GM19043 (cell line): ENCODE results near the gene ELOB.

ENCODE experiments used
- ATAC-seq: cut with Tn5 transposase; IDR thresholded peaks from one replicate; pipeline ENCODE4 v1.9.1; 2021; ENCODE audit warnings: low read depth; ENCODE audit not compliant: unreplicated experiment

ELOB gene

DNA sequence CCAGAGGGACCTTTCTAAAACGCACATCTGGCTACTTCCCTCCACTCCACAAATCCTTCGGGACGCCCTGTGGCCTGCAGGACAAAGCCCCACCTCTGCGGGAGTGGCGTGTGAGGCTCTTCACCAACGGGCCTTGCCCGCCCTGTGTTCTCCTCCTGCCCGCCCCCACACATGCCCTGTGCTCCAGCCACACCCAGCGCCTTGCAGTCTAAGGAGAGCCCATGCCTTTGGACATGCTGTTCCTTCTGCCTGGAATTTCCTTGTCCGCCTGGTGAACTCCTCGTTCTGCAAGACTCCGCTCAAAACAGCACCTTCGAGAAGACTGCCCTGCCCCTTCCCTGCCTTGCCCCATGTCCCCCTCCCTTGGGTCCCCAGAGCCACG is 7.4 kb downstream of the ELOB start:
- ATAC-seq, result no peak

DNA sequence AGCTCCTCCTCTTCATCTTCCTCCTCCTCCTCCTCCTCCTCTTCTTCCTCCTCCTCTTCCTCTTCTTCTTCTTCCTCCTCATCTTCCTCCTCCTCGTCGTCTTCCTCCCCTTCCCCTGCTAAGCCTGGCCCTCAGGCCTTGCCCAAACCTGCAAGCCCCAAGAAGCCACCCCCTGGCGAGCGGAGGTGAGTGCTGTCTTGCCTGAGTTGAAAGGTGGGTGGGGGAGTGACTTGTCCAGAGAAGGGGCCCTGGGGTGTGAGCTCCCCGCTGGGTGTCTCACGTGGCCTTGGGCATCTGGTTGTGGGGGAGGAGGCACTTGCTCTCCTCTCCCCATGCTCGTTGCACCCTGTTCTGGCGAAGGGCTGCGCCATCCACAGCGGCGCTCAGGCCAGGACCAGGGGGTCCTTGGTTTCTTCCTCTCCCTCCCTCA is 8.0 kb downstream of the ELOB start:
- no peak for ATAC-seq

DNA sequence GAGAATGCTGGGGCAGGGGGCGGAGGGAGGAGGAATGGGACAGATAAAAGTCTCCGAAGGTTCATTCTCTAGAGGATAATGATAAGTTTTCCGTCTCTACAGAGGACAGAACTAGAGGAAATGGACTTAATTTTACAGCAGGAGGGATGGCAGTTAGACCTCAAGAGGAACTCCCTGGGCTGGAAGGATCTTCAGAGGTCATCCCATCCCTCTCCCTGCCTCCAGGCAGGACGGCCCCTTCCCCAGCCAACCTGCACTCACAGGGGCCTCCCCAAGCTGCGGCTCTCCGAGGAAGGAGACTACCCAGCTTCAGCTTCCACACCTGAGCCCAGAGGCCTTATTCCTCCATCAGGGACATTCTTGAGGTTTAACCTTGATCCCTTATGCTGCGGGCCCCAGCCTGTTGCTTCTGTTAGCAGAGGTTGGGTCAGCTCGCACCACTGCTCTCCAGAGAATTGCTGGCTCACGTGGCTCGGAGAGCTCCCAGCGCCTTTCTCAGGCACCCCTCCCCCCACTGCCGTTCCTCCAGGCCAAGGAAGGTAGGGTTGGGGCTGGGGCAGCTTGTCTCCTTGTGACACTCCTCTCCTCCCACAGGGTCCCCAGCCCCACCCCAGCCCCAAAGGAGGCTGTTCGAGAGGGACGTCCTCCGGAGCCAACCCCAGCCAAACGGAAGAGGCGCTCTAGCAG is 8.5 kb downstream of the ELOB start:
- no peak for ATAC-seq

DNA sequence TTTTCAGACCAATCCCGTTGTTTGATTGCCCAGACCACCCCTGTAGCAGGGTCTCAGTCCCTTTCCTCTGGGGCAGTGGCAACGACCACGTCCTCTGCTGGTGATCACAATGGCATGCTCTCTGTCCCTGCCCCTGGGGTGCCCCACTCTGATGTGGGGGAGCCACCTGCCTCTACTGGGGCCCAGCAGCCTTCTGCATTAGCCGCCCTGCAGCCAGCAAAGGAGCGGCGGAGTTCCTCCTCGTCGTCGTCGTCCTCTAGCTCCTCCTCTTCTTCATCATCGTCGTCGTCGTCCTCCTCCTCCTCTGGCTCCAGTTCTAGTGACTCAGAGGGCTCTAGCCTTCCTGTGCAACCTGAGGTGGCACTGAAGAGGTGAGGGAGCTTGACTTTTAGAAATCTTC is 9.2 kb downstream of the ELOB start:
- no peak for ATAC-seq

DNA sequence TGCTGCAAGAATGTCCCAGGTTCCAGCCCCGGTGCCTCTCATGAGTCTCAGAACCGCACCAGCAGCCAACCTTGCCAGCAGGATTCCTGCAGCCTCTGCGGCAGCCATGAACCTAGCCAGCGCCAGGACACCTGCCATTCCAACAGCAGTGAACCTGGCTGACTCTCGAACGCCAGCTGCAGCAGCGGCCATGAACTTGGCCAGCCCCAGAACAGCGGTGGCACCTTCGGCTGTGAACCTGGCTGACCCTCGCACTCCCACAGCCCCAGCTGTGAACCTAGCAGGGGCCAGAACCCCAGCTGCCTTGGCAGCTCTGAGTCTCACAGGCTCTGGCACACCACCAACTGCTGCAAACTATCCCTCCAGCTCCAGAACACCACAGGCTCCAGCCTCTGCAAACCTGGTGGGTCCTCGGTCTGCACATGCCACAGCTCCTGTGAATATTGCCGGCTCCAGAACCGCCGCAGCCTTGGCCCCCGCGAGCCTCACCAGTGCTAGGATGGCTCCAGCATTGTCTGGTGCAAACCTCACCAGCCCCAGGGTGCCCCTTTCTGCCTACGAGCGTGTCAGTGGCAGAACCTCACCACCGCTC is 9.8 kb downstream of the ELOB start:
- no peak for ATAC-seq

DNA sequence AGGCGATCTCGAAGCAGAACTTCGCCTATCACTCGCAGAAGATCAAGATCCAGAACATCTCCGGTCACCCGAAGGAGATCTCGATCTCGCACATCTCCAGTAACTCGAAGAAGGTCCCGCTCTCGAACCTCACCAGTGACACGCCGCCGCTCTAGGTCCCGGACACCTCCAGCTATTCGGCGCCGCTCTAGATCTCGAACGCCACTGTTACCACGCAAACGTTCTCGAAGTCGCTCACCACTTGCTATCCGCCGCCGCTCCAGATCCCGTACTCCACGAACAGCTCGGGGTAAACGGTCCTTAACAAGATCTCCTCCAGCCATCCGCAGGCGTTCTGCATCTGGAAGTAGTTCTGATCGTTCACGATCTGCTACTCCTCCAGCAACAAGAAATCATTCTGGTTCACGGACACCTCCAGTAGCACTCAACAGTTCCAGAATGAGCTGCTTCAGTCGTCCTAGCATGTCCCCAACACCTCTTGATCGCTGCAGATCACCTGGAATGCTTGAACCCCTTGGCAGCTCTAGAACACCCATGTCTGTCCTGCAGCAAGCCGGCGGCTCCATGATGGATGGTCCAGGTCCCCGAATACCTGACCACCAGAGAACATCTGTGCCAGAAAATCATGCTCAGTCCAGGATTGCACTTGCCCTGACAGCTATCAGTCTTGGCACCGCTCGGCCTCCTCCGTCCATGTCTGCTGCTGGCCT is 10.5 kb downstream of the ELOB start:
- no peak for ATAC-seq

DNA sequence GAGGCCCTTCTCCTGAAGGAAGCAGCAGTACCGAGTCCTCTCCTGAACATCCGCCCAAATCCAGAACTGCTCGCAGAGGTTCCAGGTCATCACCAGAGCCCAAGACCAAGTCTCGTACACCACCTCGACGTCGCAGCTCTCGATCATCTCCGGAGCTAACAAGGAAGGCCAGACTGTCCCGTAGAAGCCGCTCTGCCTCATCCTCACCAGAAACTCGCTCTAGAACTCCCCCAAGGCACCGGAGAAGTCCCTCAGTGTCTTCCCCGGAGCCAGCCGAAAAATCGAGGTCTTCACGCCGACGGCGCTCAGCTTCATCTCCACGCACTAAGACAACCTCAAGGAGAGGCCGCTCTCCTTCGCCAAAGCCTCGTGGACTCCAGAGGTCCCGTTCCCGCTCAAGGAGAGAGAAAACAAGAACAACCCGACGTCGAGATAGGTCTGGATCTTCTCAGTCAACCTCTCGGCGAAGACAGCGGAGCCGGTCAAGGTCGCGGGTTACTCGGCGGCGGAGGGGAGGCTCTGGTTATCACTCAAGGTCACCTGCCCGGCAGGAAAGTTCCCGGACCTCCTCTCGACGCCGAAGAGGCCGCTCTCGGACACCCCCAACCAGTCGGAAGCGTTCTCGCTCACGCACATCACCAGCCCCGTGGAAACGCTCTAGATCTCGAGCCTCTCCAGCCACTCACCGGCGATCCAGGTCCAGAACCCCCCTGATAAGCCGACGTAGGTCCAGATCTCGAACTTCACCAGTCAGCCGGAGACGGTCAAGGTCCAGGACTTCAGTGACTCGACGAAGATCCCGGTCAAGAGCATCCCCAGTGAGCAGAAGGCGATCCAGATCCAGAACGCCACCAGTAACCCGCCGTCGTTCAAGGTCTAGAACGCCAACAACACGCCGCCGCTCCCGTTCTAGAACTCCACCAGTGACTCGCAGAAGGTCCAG is 11.3 kb downstream of the ELOB start:
- no peak for ATAC-seq

DNA sequence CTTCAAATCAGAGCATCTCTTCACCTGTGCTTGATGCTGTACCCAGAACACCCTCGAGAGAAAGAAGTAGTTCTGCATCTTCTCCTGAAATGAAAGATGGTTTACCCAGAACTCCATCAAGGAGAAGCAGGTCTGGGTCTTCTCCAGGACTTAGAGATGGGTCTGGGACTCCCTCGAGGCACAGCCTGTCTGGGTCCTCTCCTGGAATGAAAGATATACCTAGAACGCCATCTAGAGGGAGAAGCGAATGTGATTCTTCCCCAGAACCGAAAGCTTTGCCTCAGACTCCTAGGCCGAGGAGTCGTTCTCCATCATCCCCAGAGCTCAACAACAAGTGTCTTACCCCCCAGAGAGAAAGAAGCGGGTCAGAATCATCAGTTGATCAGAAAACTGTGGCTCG is 12.4 kb downstream of the ELOB start:
- no peak for ATAC-seq

DNA sequence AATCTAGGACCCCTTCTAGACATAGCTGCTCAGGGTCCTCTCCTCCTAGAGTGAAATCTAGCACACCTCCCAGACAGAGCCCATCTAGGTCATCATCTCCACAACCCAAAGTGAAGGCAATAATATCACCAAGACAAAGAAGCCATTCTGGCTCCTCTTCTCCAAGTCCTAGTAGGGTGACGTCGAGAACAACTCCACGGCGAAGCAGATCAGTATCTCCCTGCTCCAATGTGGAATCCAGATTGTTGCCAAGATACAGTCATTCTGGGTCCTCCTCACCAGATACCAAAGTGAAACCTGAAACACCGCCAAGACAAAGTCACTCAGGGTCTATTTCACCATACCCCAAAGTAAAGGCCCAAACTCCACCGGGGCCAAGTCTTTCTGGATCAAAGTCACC is 13.9 kb downstream of the ELOB start:
- ATAC-seq, result no peak

DNA sequence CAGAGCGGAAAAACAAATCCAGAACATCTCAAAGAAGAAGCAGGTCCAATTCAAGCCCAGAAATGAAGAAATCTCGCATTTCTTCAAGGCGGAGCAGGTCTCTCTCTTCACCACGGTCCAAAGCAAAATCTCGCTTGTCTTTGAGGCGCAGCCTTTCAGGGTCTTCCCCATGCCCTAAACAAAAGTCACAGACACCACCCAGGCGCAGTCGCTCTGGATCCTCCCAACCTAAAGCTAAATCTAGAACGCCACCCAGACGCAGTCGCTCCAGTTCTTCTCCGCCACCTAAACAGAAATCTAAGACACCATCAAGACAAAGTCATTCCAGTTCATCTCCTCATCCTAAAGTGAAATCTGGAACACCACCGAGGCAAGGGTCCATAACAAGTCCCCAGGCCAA is 14.4 kb downstream of the ELOB start:
- ATAC-seq, result no peak

DNA sequence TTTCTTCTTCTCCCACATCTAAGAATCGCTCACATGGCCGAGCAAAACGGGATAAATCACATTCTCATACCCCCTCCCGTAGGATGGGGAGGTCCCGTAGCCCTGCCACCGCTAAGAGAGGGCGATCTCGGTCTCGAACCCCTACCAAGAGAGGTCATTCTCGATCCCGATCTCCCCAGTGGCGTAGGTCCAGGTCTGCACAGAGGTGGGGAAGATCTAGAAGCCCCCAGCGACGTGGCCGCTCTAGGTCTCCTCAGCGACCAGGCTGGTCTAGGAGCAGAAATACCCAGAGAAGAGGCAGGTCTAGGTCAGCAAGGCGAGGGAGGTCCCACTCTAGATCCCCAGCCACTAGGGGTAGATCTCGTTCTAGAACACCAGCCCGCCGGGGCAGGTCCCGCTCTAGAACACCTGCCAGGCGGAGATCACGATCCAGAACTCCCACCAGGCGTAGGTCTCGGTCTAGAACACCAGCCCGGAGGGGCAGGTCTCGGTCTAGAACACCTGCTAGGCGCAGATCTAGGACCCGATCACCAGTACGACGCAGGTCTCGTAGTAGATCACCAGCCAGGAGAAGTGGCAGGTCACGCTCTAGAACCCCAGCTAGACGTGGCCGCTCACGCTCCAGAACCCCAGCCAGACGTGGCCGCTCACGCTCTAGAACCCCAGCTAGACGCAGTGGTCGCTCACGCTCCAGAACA is 15.0 kb downstream of the ELOB start:
- ATAC-seq, result no peak

DNA sequence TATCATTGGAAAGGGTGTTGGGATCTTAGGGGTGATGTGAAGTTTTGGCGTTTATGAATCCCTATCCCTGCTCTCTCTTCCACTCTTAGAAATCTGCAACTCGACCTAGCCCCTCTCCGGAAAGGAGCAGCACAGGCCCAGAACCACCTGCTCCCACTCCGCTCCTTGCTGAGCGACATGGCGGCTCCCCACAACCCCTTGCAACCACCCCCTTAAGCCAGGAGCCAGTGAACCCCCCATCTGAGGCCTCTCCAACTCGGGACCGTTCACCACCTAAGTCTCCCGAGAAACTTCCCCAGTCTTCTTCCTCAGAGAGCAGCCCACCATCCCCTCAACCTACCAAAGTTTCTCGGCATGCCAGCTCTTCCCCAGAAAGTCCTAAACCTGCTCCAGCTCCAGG is 15.6 kb downstream of the ELOB start:
- ATAC-seq, result no peak

DNA sequence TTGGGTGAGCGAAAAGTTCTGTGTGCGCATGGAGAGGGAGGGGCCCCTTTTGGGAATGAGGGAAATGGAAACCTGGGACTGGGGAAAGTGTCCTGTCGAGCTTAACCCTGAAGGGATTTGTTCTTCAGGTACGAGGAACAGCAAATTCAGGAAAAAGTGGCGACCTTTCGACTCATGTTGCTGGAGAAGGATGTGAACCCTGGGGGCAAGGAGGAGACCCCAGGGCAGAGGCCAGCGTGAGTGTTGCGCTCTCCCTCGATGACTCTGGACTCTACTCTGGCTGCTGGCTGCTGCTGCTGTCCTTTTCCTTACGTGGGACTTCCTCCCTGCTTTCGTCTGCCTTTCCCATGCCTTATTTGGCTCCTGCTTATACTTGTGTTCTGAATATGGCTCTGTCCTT is 19.7 kb downstream of the ELOB start:
- no peak for ATAC-seq

DNA sequence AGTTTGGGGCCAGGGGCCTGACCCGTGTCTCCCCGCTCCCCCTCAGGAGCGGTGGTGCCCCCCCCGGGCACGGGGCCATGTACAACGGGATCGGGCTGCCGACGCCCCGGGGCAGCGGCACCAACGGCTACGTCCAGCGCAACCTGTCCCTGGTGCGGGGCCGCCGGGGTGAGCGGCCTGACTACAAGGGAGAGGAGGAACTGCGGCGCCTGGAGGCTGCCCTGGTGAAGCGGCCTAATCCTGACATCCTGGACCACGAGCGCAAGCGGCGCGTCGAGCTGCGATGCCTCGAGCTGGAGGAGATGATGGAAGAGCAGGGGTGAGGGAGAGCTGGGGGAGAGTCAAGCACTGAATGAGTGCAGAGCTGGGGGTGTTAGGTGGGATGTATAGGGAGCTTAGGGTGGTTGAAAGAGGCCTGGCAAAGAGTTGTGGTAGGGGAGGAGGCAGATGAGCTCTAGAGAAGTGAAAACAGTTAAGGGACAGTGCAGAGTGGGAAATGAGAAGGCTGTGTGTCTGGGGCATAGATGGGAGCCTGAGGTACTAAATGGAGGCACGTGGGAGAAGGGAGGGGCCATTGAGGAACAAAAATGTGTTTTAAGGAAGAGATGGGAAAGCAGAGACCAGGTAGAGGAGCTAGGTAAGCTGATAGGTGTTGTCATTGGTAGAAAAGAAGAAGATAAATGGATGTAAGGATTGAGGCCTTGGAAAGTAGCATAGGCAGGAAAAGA is 20.6 kb downstream of the ELOB start:
- ATAC-seq, result no peak

DNA sequence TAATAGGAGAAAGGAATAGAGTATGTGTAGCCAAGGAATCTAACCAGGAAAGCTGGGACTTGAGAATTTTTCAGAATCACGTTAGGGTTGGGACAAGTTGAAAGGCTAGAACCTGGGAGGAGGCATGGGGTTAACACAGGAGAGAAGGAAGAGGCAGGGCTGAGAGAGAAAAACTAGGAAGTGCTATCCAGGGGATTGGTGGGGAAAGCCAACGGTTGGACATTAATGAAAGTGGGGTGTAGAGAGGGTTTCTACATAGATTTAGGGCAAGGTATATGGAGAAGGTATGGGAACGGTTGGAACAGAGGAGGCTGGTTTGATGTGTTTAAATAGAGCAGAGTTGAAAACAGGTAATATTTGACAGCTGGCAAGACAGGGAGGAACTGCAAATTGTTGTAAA is 21.9 kb downstream of the ELOB start:
- ATAC-seq, result no peak

DNA sequence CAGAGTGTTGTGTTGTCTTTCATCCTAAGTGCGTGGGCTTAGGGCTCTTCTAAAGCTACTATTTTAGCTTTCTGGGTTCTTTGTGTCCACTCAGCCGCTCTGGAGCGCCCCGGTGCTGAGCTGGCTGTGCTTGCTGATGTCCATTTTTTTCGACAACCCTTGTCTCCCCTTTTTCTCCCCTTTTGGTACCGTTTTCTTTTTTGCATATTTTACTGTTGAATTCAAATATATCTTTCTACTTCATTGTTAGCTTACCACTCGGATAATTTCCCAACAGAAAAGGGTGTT is 23.4 kb downstream of the ELOB start:
- no peak for ATAC-seq

DNA sequence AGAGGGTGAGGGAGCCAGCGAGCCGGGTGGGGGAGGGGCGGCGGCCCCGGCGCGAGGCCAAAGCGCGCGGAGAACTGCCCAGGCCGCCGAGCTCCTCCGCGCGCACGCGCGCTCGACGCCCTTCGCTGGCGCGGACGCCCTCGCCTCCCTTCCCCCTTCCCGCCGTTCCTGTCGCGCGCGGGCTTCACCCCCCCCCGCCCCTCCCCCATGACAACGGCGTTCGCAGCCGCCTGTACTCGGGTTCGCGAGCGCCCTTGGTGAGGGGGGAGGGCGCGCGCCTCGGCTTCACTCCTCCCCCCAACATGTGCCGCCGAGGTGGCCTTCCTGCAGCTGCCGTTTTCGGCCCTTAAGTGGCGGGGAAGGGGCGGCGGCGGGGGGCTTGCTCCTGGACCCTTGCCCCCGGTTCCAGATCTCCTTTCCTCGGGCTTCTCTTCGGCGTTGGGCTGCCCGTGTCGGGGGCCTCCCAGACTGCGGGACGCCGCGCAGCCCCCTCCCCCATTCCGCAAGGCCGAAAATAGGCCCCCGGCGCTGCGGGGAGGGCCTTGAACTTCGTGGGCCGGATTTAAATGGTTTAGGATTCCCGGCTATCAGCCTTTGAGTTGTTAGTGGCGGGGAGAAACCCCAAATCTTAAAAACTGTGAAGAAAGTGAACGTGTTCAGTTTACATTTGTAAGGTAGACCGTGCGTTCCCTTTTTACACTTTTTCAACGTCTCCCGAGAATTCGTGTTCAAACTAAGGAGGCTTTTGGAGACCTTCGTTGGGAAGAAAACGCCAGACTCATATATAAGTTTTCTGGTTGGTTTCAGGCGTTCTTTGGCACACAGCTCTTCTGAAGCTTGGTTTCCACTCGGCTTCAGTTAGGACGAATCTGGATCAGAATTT is 24.0 kb downstream of the ELOB start:
- peak; percentile 17 for ATAC-seq

DNA sequence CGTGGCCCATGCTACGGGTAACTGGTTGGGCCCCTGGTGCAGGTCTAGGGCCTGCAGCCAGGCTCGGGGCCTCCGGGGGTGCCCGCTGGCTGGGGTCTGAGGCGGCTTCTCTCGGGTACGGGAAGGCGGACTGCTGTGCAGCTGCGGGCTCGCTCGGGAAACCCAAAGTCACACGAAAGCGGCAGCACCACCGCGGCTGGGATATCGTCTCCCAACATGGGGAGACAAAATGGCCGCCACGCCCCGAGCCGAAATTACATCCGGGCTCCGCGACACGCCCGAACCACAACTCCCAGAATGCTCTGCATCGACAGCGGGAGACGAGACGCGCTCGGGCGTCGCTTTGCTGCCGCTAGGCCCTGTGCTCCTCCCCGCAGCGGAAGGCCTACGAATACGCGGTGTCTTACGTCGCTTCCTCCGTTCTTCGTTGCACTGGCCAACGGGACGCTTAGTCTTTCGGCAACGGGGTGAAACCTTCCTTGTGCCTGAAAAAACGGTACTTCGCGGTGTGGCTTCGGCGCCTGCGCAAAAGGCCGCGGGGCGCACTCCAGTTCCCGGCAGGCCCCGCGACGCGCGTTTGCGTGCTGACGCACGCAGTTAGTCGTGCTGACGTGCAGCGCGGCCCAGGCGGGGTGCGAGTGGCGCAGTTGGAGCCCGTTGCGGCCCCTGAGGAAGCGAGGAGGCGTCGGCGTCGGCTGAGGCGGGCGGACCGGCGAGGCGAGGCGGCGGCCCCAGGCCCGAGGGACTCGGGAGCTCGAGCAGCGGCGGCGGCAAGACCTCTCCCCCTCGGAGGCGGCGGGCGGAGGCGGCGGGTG is 24.8 kb downstream of the ELOB start, which contains the start of gene SRRM2:
TSS of gene SRRM2 (plus strand) at position 604 of the 815 bp plus-strand sequence. CDS start 3,727 bp downstream, outside the sequence.
- ATAC-seq, result peak; percentile 80
